Activated T-helper 1 cell treated with anti-CD3 and anti-CD28 coated beads, Interleukin-2, amount 50 U/mL, for 16 hours (primary cell): Measurements from ENCODE around the gene APPL1.
"Not testable (repeated sequence)": the region's sequence is repeated elsewhere in the genome, so short reads cannot be mapped to it uniquely, and the experiment has no call there.

Experiments used
- DNase-seq, 2 donors: peaks; one replicate each; pipeline ENCODE4 v3.0.0-alpha.2; 2020; ENCODE audit warnings: low read depth in 1 of 2, low spot score in 1 of 2

Gene APPL1

GRCh38 chr3:57268416-57268815 is 40.9 kb downstream of the APPL1 start:
- no peak for DNase-seq

GRCh38 chr3:57274845-57275244 is 47.3 kb downstream of the APPL1 start:
- no peak for DNase-seq

- DNase-seq = no peak
Observed at GRCh38 chr3:57275393-57275792, 47.9 kb downstream of the APPL1 start.

GRCh38 chr3:57278237-57278636 is 50.7 kb downstream of the APPL1 start:
- DNase-seq = no peak

- DNase-seq = no peak
Observed at GRCh38 chr3:57279685-57280084, 52.2 kb downstream of the APPL1 start.

- DNase-seq = no peak
Observed at GRCh38 chr3:57281715-57282114, 54.2 kb downstream of the APPL1 start.

- DNase-seq = no peak
Observed at GRCh38 chr3:57283334-57283733, 55.8 kb downstream of the APPL1 start.

- DNase-seq = no peak
Observed at GRCh38 chr3:57287205-57287604, 59.7 kb downstream of the APPL1 start.

GRCh38 chr3:57288403-57288802 is 60.9 kb downstream of the APPL1 start:
- no peak for DNase-seq

GRCh38 chr3:57292159-57292896 is 64.8 kb downstream of the APPL1 start, which contains the start of gene ASB14:
Gene ASB14 (minus strand): TSS chr3:57292685. CDS start chr3:57292033, 652 bp downstream.
- DNase-seq = no peak

GRCh38 chr3:57292897-57293526 is 65.5 kb downstream of the APPL1 start:
- DNase-seq = no peak

- DNase-seq = no peak
Observed at GRCh38 chr3:57298041-57298440, 70.5 kb downstream of the APPL1 start.

GRCh38 chr3:57303520-57303919 is 76.0 kb downstream of the APPL1 start:
- not testable (repeated sequence) for DNase-seq

- DNase-seq = no peak
Observed at GRCh38 chr3:57309769-57310360, 82.3 kb downstream of the APPL1 start.

- DNase-seq = no peak
Observed at GRCh38 chr3:57314204-57314603, 86.7 kb downstream of the APPL1 start.
